B cell (primary cell): ENCODE data around the gene ADPRS.

Source experiments
- CTCF ChIP-seq: fragments of 200-600 bp; IDR thresholded peaks from one replicate; pipeline ENCODE4 v1.8.0; 2022; ENCODE audit warnings: antibody characterized with exemption, mild to moderate bottlenecking
- EZH2 ChIP-seq: IDR thresholded peaks from 2 replicates; pipeline ENCODE4 v1.6.1; 2012; ENCODE audit warnings: borderline replicate concordance, low read depth, mild to moderate bottlenecking, moderate library complexity, low read length; ENCODE audit not compliant: insufficient read depth, poor library complexity, severe bottlenecking

- TF ChIP-seq EZH2 (no peak), CTCF (no peak)
These were observed 47.1 kb downstream of the ADPRS start for GRCh38 chr1:36135796-36136195.
